GM19238 (cell line): Measurements from ENCODE around the gene ZBTB8OS.

Source experiments
- DNase-seq: peaks from one replicate; pipeline ENCODE4 v3.0.0; 2011; ENCODE audit warnings: low spot score; ENCODE audit not compliant: insufficient read length

Gene ZBTB8OS

DNA sequence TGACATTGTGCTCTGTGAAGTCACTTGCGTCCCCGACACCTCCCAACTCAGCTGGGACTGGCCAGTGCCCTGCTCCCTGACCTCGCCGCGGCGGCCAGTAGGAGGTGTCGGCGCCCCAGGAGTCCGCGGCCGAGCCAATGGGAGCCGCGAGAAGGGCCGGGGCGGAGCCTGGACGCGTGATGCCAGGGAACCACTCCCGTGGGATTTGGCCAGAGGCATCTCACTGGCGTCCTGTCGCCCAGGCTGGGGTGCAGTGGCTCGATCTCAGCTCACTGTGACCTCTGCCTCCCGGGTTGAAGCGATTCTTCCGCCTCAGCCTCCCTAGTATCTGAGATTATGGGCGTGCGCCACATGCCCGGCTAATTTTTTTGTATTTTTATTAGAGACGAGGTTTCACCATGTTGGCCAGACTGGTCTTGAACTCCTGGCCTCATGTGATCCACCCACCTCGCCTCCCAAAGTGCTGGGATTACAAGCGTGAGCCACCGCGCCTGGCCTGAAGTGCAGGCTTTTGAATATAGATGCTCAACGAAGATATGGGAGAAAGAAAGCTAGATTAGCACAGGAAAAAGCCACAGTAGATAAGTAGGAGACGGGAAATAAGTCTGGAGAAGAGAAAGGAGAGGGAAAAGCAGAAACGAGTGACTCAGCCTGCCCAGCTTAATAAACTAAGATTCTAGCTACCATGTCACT, 38.0 kb downstream of the ZBTB8OS start:
- peak; percentile 76 for DNase-seq

DNA sequence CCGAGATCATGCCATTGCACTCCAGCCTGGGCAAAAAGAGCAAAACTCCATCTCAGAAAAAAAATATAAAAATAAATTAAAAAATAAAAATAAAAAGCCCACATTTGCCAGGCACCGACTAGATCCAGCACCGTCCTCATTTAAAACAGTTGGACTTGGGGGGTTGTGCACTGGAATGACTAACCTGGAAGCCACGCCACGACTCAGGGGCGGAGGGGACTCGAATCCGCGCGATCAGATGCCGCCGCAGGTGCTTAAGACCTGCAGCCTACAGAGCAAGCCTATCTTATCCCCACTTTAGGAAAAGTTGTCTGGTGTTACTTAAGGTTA, 38.5 kb downstream of the ZBTB8OS start:
- no peak for DNase-seq

DNA sequence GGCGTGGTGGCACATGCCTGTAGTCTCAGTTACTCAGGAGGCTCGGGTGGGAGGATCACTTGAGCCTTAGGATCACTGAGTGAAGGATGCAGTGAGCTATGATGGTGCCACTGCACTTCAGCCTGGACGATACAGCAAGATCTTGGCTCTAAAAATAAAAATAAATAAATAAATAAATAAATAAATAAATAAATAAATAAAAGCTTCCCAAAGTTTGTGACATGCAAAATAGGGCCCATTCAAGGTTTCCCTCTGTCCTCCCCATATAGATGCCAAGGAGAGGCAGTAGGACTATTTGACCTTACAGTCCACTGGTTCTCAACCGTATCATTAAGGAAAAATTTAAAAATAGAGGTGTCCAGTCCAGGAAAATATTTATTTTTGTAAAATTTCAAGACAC, 41.2 kb downstream of the ZBTB8OS start:
- DNase-seq = no peak

DNA sequence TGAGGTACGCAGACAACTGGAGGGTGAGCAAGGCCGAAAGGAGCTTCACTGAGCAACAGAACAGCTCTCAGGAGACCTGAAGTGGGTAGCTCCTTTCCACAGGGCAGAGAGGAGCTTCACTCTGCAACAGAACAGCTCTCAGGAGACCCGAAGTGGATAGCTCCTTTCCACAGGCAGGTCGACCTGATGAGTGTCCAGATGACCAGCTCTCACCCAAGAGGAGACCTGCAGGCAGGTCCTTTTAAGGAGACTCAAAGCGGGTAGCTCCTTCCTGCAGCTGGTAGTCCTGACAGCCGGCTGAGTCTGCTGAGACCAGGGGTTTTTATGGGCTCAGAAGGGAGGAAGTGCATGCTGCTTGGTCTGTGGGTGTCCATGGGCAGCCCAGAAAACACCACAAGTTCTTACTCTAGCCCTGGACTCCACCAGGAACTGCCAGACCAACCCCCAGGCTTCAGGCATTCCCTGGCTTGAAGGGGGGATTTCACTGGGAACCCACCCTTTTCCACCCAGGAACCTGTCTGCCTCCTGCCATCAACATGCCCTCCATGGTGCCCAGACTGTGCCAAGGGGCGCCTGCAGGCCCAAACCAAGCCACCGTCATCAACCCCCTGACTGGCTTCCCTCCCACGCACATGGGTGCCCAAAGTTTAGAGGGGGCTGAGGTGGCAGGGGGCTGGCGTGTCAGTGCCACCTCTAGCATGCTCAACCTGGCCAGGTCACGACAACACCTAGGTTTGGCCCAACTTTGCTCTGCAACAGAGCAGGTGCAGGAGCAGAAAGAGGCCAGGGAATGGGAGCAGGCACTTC, 43.6 kb downstream of the ZBTB8OS start:
- no peak for DNase-seq

DNA sequence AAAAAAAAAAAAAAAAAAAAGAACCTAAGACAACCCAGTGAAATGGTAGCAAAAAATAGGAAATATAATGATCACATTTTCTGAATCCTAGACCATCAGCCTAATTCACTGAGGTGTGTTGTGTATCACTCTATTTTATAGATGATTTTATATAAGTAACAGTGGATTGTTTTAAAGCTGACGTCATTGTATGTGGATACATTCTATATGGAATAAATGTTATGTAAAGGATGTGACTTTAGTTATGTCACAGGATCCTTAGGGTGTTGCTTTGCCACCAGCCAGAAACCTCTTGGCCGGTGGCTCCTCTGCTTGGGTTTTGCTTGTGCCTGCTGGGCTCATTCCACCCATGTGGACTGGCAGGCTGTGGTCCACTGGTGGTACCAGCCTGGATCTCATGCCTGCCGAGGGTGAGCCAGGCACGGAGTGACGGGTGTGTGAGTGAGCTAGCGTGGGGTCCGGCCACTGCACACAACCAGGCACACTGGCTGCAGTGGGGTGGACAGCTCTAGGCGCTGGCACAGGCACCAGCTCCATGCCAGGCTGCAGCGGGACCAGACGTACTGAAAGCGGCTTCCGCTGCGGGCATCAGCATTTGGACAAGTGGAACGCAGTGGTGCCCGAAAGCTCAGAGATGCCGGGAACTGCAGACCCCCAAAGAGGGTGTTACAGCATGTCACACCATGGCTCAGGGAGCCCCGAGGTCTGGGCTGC, 44.5 kb downstream of the ZBTB8OS start:
- DNase-seq = no peak

DNA sequence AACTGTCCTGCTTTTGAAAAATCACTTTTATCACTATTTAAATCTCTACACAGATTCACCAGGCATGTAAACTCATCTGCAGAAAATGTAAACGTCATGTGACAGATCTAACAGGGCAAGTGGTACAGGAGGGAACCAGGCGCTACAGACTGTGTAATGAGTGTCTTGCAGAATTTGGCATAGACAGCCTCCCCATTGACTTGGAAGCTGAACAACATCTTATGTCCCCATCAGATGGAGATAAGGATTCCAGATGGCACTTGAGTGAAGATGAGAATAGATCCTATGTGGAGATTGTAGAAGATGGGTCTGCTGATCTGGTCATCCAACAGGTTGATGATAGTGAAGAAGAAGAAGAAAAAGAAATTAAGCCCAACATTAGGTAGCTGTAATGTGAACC, 50.3 kb downstream of the ZBTB8OS start:
- no peak for DNase-seq

DNA sequence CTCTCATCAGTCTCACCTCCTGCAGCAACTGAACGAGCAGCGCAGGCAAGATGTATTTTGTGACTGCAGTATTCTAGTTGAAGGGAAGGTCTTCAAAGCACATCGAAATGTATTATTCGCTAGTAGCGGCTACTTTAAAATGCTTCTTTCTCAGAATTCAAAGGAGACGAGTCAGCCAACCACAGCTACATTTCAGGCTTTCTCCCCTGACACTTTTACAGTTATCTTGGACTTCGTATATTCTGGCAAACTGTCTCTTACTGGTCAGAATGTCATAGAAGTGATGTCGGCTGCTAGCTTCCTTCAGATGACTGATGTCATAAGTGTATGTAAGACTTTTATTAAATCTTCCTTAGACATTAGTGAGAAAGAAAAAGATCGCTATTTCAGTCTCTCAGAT, 57.4 kb downstream of the ZBTB8OS start:
- DNase-seq = no peak

DNA sequence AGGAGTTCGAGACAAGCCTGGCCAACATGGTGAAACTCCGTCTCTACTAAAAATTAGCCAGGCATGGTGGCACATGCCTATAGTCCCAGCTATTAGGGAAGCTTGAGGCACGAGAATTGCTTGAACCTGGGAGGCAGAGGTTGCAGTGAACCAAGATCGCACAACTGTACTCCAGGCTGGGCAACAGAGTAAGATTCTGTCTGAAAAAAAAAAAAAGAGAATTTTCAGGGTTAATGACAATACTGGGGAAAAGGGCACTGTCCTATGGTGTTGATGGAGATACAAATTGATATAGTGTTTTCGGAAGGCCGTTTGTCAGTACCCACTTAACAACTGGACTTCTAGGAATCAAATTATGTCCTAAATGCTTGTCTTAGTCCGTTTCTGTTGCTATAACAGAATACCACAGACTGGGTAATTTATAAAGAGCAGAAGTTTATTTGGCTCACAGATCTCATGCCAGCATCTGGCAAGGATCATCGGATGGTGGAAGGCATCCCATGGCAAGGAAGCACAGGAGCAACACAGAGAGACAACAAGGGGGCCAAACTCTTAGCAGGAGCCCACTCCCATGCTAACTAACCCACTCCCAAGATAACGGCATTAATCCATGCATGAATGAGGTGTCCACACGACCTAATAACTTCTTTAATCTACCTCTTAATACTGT, 69.9 kb downstream of the ZBTB8OS start:
- no peak for DNase-seq
